ENCODE measurements around the gene CFAP73. TPM values are rescaled to one million over a fixed set of nuclear protein-coding genes. Genes with fewer than 3 reads are reported as not detected.

CFAP73 gene
- total and polyA plus RNA-seq, 2 of the 8 experiments (the other 6 are each of a cell fraction or from before 2014, with no cell fraction given): 0.45 to 0.56 TPM

DNA sequence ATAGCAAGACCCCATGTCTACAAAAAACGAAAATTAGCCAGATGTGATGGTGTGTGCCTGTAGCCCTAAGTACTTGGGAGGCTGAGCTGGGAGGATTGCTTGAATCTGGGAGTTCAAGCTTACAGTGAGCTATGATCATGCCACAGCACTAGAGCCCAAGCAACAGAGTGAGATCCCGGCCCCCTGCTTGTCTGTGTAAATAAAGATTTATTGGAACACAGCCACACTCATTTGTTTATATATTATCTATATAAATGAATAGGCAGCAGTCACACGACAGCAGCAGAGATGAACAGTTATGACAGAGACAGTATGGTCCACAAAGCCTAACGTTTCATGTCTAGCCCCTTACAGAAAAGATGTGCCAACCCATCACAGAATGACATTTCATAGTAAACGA, 20.9 kb downstream of the CFAP73 start (continued):
- TF ChIP-seq TEAD4 (IDR thresholded peaks at IDR 0.05; ENCODE audit: low read depth, low read length) (no peak), HDAC2 (IDR thresholded peaks at IDR 0.05; ENCODE audit: borderline replicate concordance in 1 of 2, low read depth in 2 of 2, low read length in 2 of 2) (no peak)

All from H1 (cell line).